H1 (cell line): ENCODE data around the gene DGCR6. TPM values are rescaled to one million over a fixed set of nuclear protein-coding genes. Genes with fewer than 3 reads are reported as not detected.

ENCODE experiments used
- CTCF ChIA-PET: fragments of 300-600 bp; sonication (Branson Sonifier 250); formaldehyde crosslinking; loops from one replicate; lab custom pipeline; 2021; ENCODE audit not compliant: partially characterized antibody; lab: Charles Lee
- POLR2A ChIA-PET: fragments of 300-600 bp; sonication (Branson Sonifier 250); formaldehyde crosslinking; loops from one replicate; lab custom pipeline; 2021; ENCODE audit warnings: inconsistent platforms; ENCODE audit not compliant: partially characterized antibody; lab: Charles Lee
- DNase-seq, 2 experiments: peaks; one replicate each; pipeline versions ENCODE4 v3.0.0 to v3.0.0-alpha.2; 2010 to 2022; ENCODE audit warnings: low spot score in 2 of 2, low read depth in 1 of 2, mixed read lengths in 1 of 2
- FAIRE-seq: peaks from 2 replicates; lab custom pipeline; 2011; peaks lifted over from hg19 to GRCh38; lab: Jason Lieb, UNC
- H2AFZ ChIP-seq: 2 replicates; pipeline ENCODE4 v1.8.1; 2012; ENCODE audit warnings: low read length, inconsistent platforms
- H2AK5ac ChIP-seq: 2 replicates; pipeline ENCODE4 v1.6.1; 2013; ENCODE audit warnings: low read depth, low read length
- H2BK120ac ChIP-seq: replicated peaks from 2 replicates; pipeline ENCODE3; 2013; ENCODE audit warnings: low read depth, low read length, inconsistent platforms
- H2BK12ac ChIP-seq: 2 replicates; pipeline ENCODE4 v1.6.1; 2013; ENCODE audit warnings: low read depth, low read length
- H2BK15ac ChIP-seq: 2 replicates; pipeline ENCODE4 v1.6.1; 2013; ENCODE audit warnings: low read length
- H2BK20ac ChIP-seq: 2 replicates; pipeline ENCODE4 v1.6.1; 2013; ENCODE audit warnings: low read length
- H2BK5ac ChIP-seq: 2 replicates; pipeline ENCODE4 v1.6.1; 2013; ENCODE audit warnings: low read depth, low read length
- H3K14ac ChIP-seq: 2 replicates; pipeline ENCODE4 v1.6.1; 2013; ENCODE audit warnings: inconsistent platforms; ENCODE audit not compliant: insufficient read length
- H3K18ac ChIP-seq: 2 replicates; pipeline ENCODE4 v1.6.1; 2013; ENCODE audit warnings: low read length; ENCODE audit errors: extremely low read depth
- H3K23ac ChIP-seq: 2 replicates; pipeline ENCODE4 v1.6.1; 2013; ENCODE audit warnings: inconsistent platforms; ENCODE audit not compliant: insufficient read length
- H3K23me2 ChIP-seq: 2 replicates; pipeline ENCODE4 v1.6.1; 2013; ENCODE audit warnings: low read depth, low read length
- H3K27ac ChIP-seq: 2 replicates; pipeline ENCODE4 v1.6.1; 2011; ENCODE audit warnings: low read depth, low read length, inconsistent platforms
- H3K27me3 ChIP-seq, 4 experiments: replicated peaks in 1 of 4; 1 replicate in 1 of 4; 2 replicates in 3 of 4; pipeline versions ENCODE4 v1.6.1 to v1.8.1; 2011 to 2013; ENCODE audit warnings: low read length in 3 of 4, mild to moderate bottlenecking in 3 of 4, inconsistent platforms in 2 of 4, mixed read lengths in 2 of 4, moderate library complexity in 1 of 4; ENCODE audit not compliant: control insufficient read depth in 3 of 4, insufficient read depth in 3 of 4; ENCODE audit errors: extremely low read depth in 1 of 4
- H3K36me3 ChIP-seq, 4 experiments: 2 replicates each; pipeline versions ENCODE4 v1.6.1 to v1.8.1; 2011 to 2013; ENCODE audit warnings: mild to moderate bottlenecking in 4 of 4, low read length in 3 of 4, moderate library complexity in 2 of 4, control low read depth in 1 of 4, inconsistent platforms in 1 of 4; ENCODE audit not compliant: insufficient read depth in 4 of 4, control insufficient read depth in 2 of 4
- H3K4ac ChIP-seq: replicated peaks from 2 replicates; pipeline ENCODE3; 2013; ENCODE audit warnings: low read length, low read depth, mixed read lengths, inconsistent platforms; ENCODE audit not compliant: insufficient read length
- H3K4me1 ChIP-seq, 4 experiments: replicated peaks in 1 of 4; 1 replicate in 1 of 4; 2 replicates in 3 of 4; pipeline versions ENCODE4 v1.6.1 to v1.8.1; 2011 to 2013; ENCODE audit warnings: low read length in 3 of 4, inconsistent platforms in 2 of 4, mixed read lengths in 1 of 4; ENCODE audit not compliant: insufficient read depth in 4 of 4, control insufficient read depth in 3 of 4
- H3K4me2 ChIP-seq, 2 experiments: 2 replicates each; pipeline versions ENCODE4 v1.6.1 to v1.8.1; 2011 to 2013; ENCODE audit warnings: low read depth in 2 of 2, low read length in 2 of 2, control low read depth in 1 of 2, inconsistent platforms in 1 of 2, mild to moderate bottlenecking in 1 of 2; ENCODE audit not compliant: insufficient read depth in 1 of 2
- H3K4me3 ChIP-seq, 4 experiments: fragments of 200-600, 300-600 bp in 1 of 4; sonication (generic), shearing (Covaris generic), sonication (Bioruptor Twin) in 1 of 4; 2 replicates each; pipeline versions ENCODE4 v1.5.1 to v1.8.1; 2011 to 2016; ENCODE audit warnings: low read length in 4 of 4, low read depth in 3 of 4, control low read depth in 2 of 4, inconsistent platforms in 2 of 4, mild to moderate bottlenecking in 2 of 4, mixed read lengths in 1 of 4, moderate library complexity in 1 of 4; ENCODE audit not compliant: insufficient read depth in 2 of 4; ENCODE audit errors: extremely low read depth in 1 of 4
- H3K56ac ChIP-seq: replicated peaks from 2 replicates; pipeline ENCODE3; 2013; ENCODE audit warnings: low read depth, mild to moderate bottlenecking, mixed read lengths, low read length, inconsistent platforms; ENCODE audit not compliant: insufficient read length
- H3K79me1 ChIP-seq: 2 replicates; pipeline ENCODE4 v1.6.1; 2013; ENCODE audit warnings: low read depth, low read length, control low read depth
- H3K79me2 ChIP-seq, 2 experiments: 2 replicates each; pipeline versions ENCODE4 v1.6.1 to v1.8.1; 2012 to 2013; ENCODE audit warnings: low read length in 2 of 2, mild to moderate bottlenecking in 2 of 2, inconsistent platforms in 1 of 2; ENCODE audit not compliant: insufficient read depth in 2 of 2, control insufficient read depth in 1 of 2
- H3K9ac ChIP-seq, 4 experiments: replicated peaks in 1 of 4; 1 replicate in 1 of 4; 2 replicates in 3 of 4; pipeline versions ENCODE4 v1.6.1 to v1.8.1; 2011 to 2013; ENCODE audit warnings: low read depth in 3 of 4, low read length in 3 of 4, control low read depth in 2 of 4, mild to moderate bottlenecking in 2 of 4, moderate library complexity in 2 of 4, inconsistent platforms in 1 of 4; ENCODE audit errors: extremely low read depth in 1 of 4
- H3K9me3 ChIP-seq, 2 experiments: 2 replicates each; pipeline versions ENCODE4 v1.6.1 to v1.8.1; 2012 to 2013; ENCODE audit warnings: mild to moderate bottlenecking in 2 of 2, moderate library complexity in 2 of 2, control low read depth in 1 of 2, inconsistent platforms in 1 of 2, low read depth in 1 of 2, low read length in 1 of 2, mixed read lengths in 1 of 2; ENCODE audit not compliant: insufficient read depth in 2 of 2
- H4K20me1 ChIP-seq, 2 experiments: replicated peaks in 1 of 2; 2 replicates each; pipeline versions ENCODE3 to v1.8.1; 2011 to 2013; ENCODE audit warnings: inconsistent platforms in 2 of 2, low read length in 2 of 2, mild to moderate bottlenecking in 1 of 2; ENCODE audit not compliant: insufficient read depth in 2 of 2, control insufficient read depth in 1 of 2
- H4K5ac ChIP-seq: 2 replicates; pipeline ENCODE4 v1.6.1; 2013; ENCODE audit warnings: low read length, low read depth, mixed read lengths, inconsistent platforms; ENCODE audit not compliant: insufficient read length
- H4K8ac ChIP-seq: 2 replicates; pipeline ENCODE4 v1.8.0; 2013; ENCODE audit warnings: mild to moderate bottlenecking, moderate library complexity, low read length, inconsistent platforms; ENCODE audit not compliant: insufficient read depth; ENCODE audit errors: extremely low read depth
- H4K91ac ChIP-seq: replicated peaks from 2 replicates; pipeline ENCODE3; 2013; ENCODE audit warnings: low read length, mixed read lengths, inconsistent platforms; ENCODE audit not compliant: insufficient read length
- CTBP2 ChIP-seq: IDR thresholded peaks from 2 replicates; pipeline ENCODE4 v1.7.0; 2011; ENCODE audit warnings: borderline replicate concordance, mild to moderate bottlenecking, moderate library complexity, mixed read lengths, low read length; ENCODE audit not compliant: insufficient read depth, insufficient read length
- EGR1 ChIP-seq: IDR thresholded peaks from 2 replicates; pipeline ENCODE4 v1.6.1; 2011; ENCODE audit warnings: low read depth, low read length, borderline replicate concordance
- GABPA ChIP-seq: IDR thresholded peaks from 2 replicates; pipeline ENCODE4 v1.6.1; 2011; ENCODE audit warnings: mild to moderate bottlenecking, low read length, moderate library complexity, borderline replicate concordance; ENCODE audit not compliant: insufficient read depth
- HDAC2 ChIP-seq, 2 experiments: fragments of 300-600 bp in 1 of 2; sonication (generic) in 1 of 2; IDR thresholded peaks; 2 replicates each; pipeline ENCODE4 v1.6.1; 2011 to 2012; ENCODE audit warnings: low read depth in 2 of 2, low read length in 2 of 2, mild to moderate bottlenecking in 2 of 2, moderate library complexity in 2 of 2, borderline replicate concordance in 1 of 2, inconsistent platforms in 1 of 2
- KDM1A ChIP-seq: fragments of 200-600, 300-600 bp; sonication (generic); IDR thresholded peaks from 2 replicates; pipeline ENCODE4 v1.7.1; 2016; ENCODE audit warnings: mild to moderate bottlenecking, low read length, borderline replicate concordance
- NRF1 ChIP-seq: IDR thresholded peaks from 2 replicates; pipeline ENCODE4 v1.6.1; 2011; ENCODE audit warnings: mild to moderate bottlenecking, low read depth, low read length, improper control_type of control experiment
- POU5F1 ChIP-seq: IDR thresholded peaks from 2 replicates; pipeline ENCODE4 v1.6.1; 2011; ENCODE audit warnings: low read depth, mild to moderate bottlenecking, low read length, moderate library complexity
- SIN3A ChIP-seq, 2 experiments: IDR thresholded peaks in 1 of 2; conservative IDR thresholded peaks in 1 of 2; 2 replicates each; pipeline ENCODE4 v1.6.1; 2011 to 2012; ENCODE audit warnings: low read length in 2 of 2, improper control_type of control experiment in 1 of 2, low read depth in 1 of 2, mild to moderate bottlenecking in 1 of 2
- SP2 ChIP-seq: IDR thresholded peaks from 2 replicates; pipeline ENCODE4 v1.6.1; 2012; ENCODE audit warnings: mild to moderate bottlenecking, low read length, inconsistent platforms
- SP4 ChIP-seq: IDR thresholded peaks from 2 replicates; pipeline ENCODE4 v1.6.1; 2012; ENCODE audit warnings: low read length, inconsistent platforms
- YY1 ChIP-seq: IDR thresholded peaks from 2 replicates; pipeline ENCODE4 v1.6.1; 2011; ENCODE audit warnings: low read depth, mild to moderate bottlenecking, low read length
- ZNF274 ChIP-seq: IDR thresholded peaks from 2 replicates; pipeline ENCODE4 v1.7.0; 2012; ENCODE audit warnings: low read length, borderline replicate concordance; ENCODE audit errors: extremely low read depth
- WGBS, 2 experiments: shearing (Covaris generic) in 1 of 2; methylation state at CpG; one replicate each; pipeline versions ENCODE4 v1.1.6 to v1.1.7; 2013 to 2015; ENCODE audit warnings: low lambda C conversion rate in 2 of 2, mixed read lengths in 2 of 2, inconsistent platforms in 1 of 2, low coverage in 1 of 2, missing lambda C conversion rate in 1 of 2; ENCODE audit not compliant: insufficient replicate concordance in 2 of 2, insufficient coverage in 1 of 2, insufficient read length in 1 of 2; ENCODE audit errors: extremely low coverage in 1 of 2, missing lambda C conversion rate in 1 of 2; 5-methylcytosine and 5-hydroxymethylcytosine counted together
- polyA plus RNA-seq, 7 experiments: library from polyadenylated mRNA; depleted of rRNA in 3 of 7; stranded (reverse) in 5 of 7; unstranded in 2 of 7; fragments of >200 nt in 5 of 7; fragments of 200-250 nt in 2 of 7; gene quantifications; 1 replicate in 5 of 7; 2 replicates in 1 of 7; 4 replicates in 1 of 7; pipeline versions ENCODE4 v1.2.1 to v1.2.3, GENCODE V29; 2011 to 2013; ENCODE audit warnings: missing spikeins in 2 of 7, mixed read lengths in 2 of 7
- total RNA-seq: library from RNA; stranded (reverse); fragmentation: NEBNext Ultra II Directional; extraction: Animal tissue kit (Norgen Biotek cat#: 25700); gene quantifications from 2 replicates; pipeline ENCODE4 v1.2.1, GENCODE V29; 2021
- TF ChIP-seq, protein P1 (sequence below): IDR thresholded peaks from 2 replicates; pipeline ENCODE4 v1.6.1; 2011; ENCODE audit warnings: low read depth, mild to moderate bottlenecking, low read length; ENCODE audit not compliant: insufficient read depth

The DGCR6 gene
- total and polyA plus RNA-seq, 2 of the 8 experiments (the other 6 are each of a cell fraction or from before 2014, with no cell fraction given) = 0.82 to 1.7 TPM

DNA sequence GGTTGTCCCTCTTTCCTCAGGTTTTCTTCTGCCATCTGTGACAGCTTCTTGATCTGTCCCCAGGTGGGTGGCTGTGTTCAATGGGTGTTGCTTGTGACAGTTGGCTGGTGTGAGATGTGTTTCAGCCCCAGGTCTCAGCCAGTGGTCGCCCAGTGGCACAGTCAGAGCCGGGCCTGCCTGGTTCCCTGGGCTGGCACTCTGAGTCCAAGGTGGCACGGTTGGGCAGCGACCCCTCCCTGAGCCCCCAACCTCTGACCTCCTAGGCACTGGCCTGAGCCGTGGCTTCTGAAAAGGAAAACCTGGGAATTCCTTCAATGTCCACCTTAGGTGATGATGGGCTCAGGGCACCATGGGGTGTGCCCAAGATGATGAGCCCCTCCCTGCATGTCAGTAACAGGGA lies 44.0 kb downstream of the DGCR6 start:
- Histone ChIP-seq H3K56ac (no peak overlapping the region), H3K14ac (no peak overlapping the region), H2BK12ac (0 out of 2 replicates have a peak overlapping the region, but pooled peaks have one; percentile 27), H3K79me2 (no peaks in the 10 kb centered on the region), H3K27ac (no peak overlapping the region), H3K4ac (no peak overlapping the region), H2BK15ac (no peak overlapping the region), H3K4me3 (no peak overlapping the region), H3K36me3 (peaks cover 0 to 12% (median 0%) of the 10 kb centered on the region in 4 experiments; a peak in 2 of 8 replicates), H2BK5ac (no peak overlapping the region), H4K8ac (no peak overlapping the region), H2AFZ (no peak overlapping the region), H2BK20ac (no peak overlapping the region), H4K5ac (peak overlapping the region; percentile 19), H2AK5ac (no peak overlapping the region), H3K18ac (no peak overlapping the region), H4K20me1 (no peaks in the 10 kb centered on the region), H3K4me1 (peaks cover 0 to 8% (median 7%) of the 10 kb centered on the region in 4 experiments; a peak in 5 of 7 replicates), H3K23me2 (no peaks in the 10 kb centered on the region), H3K27me3 (no peaks in the 10 kb centered on the region), H4K91ac (no peak overlapping the region), H3K23ac (no peak overlapping the region), H3K79me1 (no peaks in the 10 kb centered on the region), H3K9ac (no peak overlapping the region), H3K4me2 (no peak overlapping the region), H2BK120ac (no peak overlapping the region), H3K9me3 (no peaks in the 10 kb centered on the region)
- POLR2A ChIA-PET = interaction anchor here (0.9 to 1.9 kb wide), 5 partner anchors 9 to 43 kb away, joined by 3 to 4 read pairs (median 4); partner anchors contain the start of gene PRODH
- FAIRE-seq (no peak), DNase-seq (no peak)
- WGBS, 2 experiments = 86% methylated on average over 5 of the region's 5 CpGs; no CpG with 5 or more reads in 1 of the 2 experiments
- CTCF ChIA-PET = interaction anchor here (2.4 to 3.1 kb wide), 2 partner anchors 43 to 45 kb away, joined by 13 to 17 read pairs; partner anchors contain the start of gene DGCR6
- TF ChIP-seq SIN3A (conservative IDR thresholded peaks at IDR 0.05 in 1 of 2, IDR thresholded peaks at IDR 0.05 in 1 of 2; ENCODE audit: low read depth in 1 of 2, low read length in 2 of 2) = no peak
- TF ChIP-seq SP2 = no peak
- TF ChIP-seq POU5F1 = no peak
- TF ChIP-seq ZNF274 = no peak
- no peak for TF ChIP-seq NRF1
- no peak for TF ChIP-seq HDAC2 (IDR thresholded peaks at IDR 0.05; ENCODE audit: borderline replicate concordance in 1 of 2, low read depth in 2 of 2, low read length in 2 of 2)
- TF ChIP-seq, protein P1, sequence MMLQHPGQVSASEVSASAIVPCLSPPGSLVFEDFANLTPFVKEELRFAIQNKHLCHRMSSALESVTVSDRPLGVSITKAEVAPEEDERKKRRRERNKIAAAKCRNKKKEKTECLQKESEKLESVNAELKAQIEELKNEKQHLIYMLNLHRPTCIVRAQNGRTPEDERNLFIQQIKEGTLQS = no peak
- no peak for TF ChIP-seq EGR1
- no peak for TF ChIP-seq CTBP2
- no peak for TF ChIP-seq SP4
- no peak for TF ChIP-seq YY1
- no peak for TF ChIP-seq KDM1A
- no peak for TF ChIP-seq GABPA
